MCF 10A (cell line): Measurements from ENCODE around the gene CTSZ. TPM values are rescaled to one million over a fixed set of nuclear protein-coding genes. Genes with fewer than 3 reads are reported as not detected.
A peak's percentile ranks its signal among the peaks of the same experiment; 100 is the strongest.

Experiments used
- BruUV-seq: library from RNA; stranded (reverse); fragments of 400-500 nt; replicated peaks from 2 replicates; lab custom pipeline; 2021; lab: Mats Ljungman, UMichigan
- CTCF ChIA-PET: fragments of 300-600 bp; sonication (Branson Sonifier 250); formaldehyde crosslinking; extraction: SDS; loops from one replicate; lab custom pipeline; 2021; ENCODE audit warnings: antibody characterized with exemption, inconsistent platforms; lab: Yijun Ruan, JAX
- POLR2A ChIA-PET: fragments of 300-600, 350-650 bp; sonication (Branson Sonifier 250); formaldehyde crosslinking; extraction: SDS; loops from one replicate; lab custom pipeline; 2020; ENCODE audit warnings: antibody characterized with exemption, inconsistent platforms; lab: Yijun Ruan, JAX
- DNase-seq: peaks from one replicate; pipeline ENCODE4 v3.0.0-alpha.2; 2018; ENCODE audit not compliant: unreplicated experiment
- H3K27ac Mint-ChIP-seq: one replicate; pipeline ENCODE4 v1.8.0; 2022; ENCODE audit warnings: mild to moderate bottlenecking, low read depth, mixed read lengths; ENCODE audit not compliant: unreplicated experiment
- H3K27me3 Mint-ChIP-seq: one replicate; pipeline ENCODE4 v1.8.0; 2022; ENCODE audit warnings: mixed read lengths; ENCODE audit not compliant: insufficient read depth, unreplicated experiment
- H3K36me3 Mint-ChIP-seq: one replicate; pipeline ENCODE4 v1.8.0; 2022; ENCODE audit warnings: mild to moderate bottlenecking, moderate library complexity, mixed read lengths; ENCODE audit not compliant: insufficient read depth, unreplicated experiment
- H3K4me1 Mint-ChIP-seq: one replicate; pipeline ENCODE4 v1.8.0; 2022; ENCODE audit warnings: mixed read lengths; ENCODE audit not compliant: insufficient read depth, unreplicated experiment
- H3K4me3 Mint-ChIP-seq: one replicate; pipeline ENCODE4 v1.8.0; 2022; ENCODE audit warnings: mild to moderate bottlenecking, moderate library complexity, mixed read lengths; ENCODE audit not compliant: unreplicated experiment
- H3K9me3 Mint-ChIP-seq: one replicate; pipeline ENCODE4 v1.8.0; 2022; ENCODE audit warnings: mixed read lengths; ENCODE audit not compliant: unreplicated experiment
- CTCF ChIP-seq: fragments of 200-600 bp; IDR thresholded peaks from one replicate; pipeline ENCODE4 v1.8.0; 2022; ENCODE audit warnings: antibody characterized with exemption, mild to moderate bottlenecking; ENCODE audit not compliant: unreplicated experiment
- intact Hi-C: fragments of 100-400 bp; cut with micrococcal nuclease; formaldehyde crosslinking; loops from 2 replicates; pipeline ENCODE4 v1.14.1; 2022
- total RNA-seq: library from RNA; stranded (reverse); gene quantifications from 2 replicates; pipeline ENCODE4 v1.2.3, GENCODE V29; 2022

The CTSZ gene
- total RNA-seq, 1 experiment from 2014 or later = 96.6 TPM

DNA sequence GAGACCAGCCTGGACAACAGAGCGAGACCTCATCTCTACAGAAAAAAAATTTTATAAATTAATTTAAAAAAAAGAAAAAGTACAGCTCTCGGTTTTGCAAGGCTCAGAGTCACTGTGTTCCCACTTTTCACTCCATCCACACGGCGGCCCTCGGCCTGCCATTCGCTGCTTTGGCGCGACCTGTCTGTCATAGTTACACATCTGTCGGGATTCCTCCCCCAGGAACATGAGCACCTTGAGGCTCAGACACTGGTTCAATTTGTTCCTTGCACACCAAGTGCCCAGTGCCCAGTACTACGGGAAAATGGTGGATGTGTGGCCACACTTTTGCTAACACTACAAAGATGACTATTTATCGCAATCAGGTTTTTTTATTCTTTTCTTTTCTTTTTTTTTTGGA, 8.4 kb downstream of the CTSZ start:
- Mint-ChIP-seq H3K4me1 (peaks cover 14% of the 10 kb centered on the region), H3K4me3 (no peak overlapping the region), H3K27me3 (no peaks in the 10 kb centered on the region), H3K36me3 (peaks cover 82% of the 10 kb centered on the region), H3K27ac (no peak overlapping the region), H3K9me3 (no peaks in the 10 kb centered on the region)
- no TSS peak for BruUV-seq
- no peak for DNase-seq
- ChIA-PET POLR2A (interaction anchor here (1.0 to 3.1 kb wide), 3 partner anchors 9 to 65 kb away, joined by 3 to 12 read pairs (median 4); no protein-coding TSS in a partner anchor), CTCF (interaction anchor here (0.6 kb wide), 1 partner anchor 8 kb away, joined by 3 read pairs; no protein-coding TSS in a partner anchor)
- no peak for TF ChIP-seq CTCF
- intact Hi-C loops = no loop called here

DNA sequence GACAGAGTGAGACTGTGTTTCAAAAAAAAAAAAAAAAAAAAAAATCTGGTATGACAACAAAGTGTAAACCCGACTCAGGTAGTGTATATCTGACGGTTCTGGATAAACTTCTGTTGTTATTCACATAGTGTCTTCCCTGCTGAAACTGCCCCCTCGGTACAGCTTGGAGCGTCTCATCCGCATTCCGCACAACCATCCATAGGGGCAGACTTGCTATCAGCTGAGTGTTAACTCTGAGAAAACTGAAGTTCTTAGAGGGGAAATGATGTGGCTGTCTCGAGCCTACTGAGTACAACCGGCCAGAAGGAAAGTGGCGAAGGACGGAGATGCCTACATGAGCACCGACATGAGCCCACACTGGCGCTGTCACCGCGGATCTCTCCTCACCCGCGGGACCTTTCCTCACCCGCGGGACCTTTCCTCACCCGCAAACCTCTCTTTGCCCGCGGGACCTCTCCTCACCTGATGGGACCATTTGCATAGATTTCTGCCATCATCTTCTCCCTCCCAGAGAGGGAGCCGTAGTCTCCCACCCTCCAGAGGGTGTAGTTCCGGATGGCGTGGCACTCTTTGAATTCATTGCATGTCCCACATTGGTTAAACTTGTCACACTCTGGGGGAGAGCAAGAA, 9.8 kb downstream of the CTSZ start:
- ChIA-PET POLR2A (interaction anchor here (1.1 kb wide), 1 partner anchor 15 kb away, joined by 4 read pairs; no protein-coding TSS in a partner anchor), CTCF (interaction anchor here (0.7 to 1.8 kb wide), 2 partner anchors 13 to 764 kb away, joined by 3 read pairs; no protein-coding TSS in a partner anchor)
- Mint-ChIP-seq H3K27me3 (no peaks in the 10 kb centered on the region), H3K4me1 (no peaks in the 10 kb centered on the region), H3K27ac (no peak overlapping the region), H3K36me3 (peaks cover 86% of the 10 kb centered on the region), H3K4me3 (no peak overlapping the region), H3K9me3 (no peaks in the 10 kb centered on the region)
- no peak for DNase-seq
- TF ChIP-seq CTCF = no peak
- intact Hi-C loops = no loop called here
- no TSS peak for BruUV-seq

DNA sequence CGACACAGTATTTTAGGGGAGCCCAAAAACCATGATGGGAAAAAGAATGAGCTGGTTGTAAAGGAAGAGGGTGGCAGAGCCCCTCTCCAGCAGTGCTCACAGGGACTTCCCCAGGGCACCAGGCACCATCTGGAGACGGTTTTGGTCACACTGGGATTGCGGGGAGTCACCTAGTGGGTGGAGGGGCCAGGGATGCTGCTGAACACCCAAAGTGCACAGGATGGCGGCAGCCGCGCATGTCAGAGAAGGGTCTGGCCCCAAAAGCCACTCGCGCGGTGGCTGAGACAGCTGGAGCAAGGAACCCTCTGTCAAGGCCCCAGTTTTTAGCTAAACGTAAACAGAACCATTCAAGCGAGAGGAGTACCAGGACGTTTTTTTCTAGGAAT, 10.8 kb downstream of the CTSZ start:
- Mint-ChIP-seq H3K4me3 (no peak overlapping the region), H3K27me3 (no peaks in the 10 kb centered on the region), H3K27ac (no peak overlapping the region), H3K9me3 (no peaks in the 10 kb centered on the region), H3K4me1 (no peaks in the 10 kb centered on the region), H3K36me3 (peaks cover 86% of the 10 kb centered on the region)
- POLR2A ChIA-PET = interaction anchor here (1.1 kb wide), 1 partner anchor 14 kb away, joined by 4 read pairs; no protein-coding TSS in a partner anchor
- intact Hi-C loops = no loop called here
- CTCF ChIA-PET = interaction anchor here (1.0 to 1.8 kb wide), 2 partner anchors 14 to 228 kb away, joined by 3 read pairs; no protein-coding TSS in a partner anchor
- BruUV-seq = no TSS peak
- TF ChIP-seq CTCF = no peak
- no peak for DNase-seq

DNA sequence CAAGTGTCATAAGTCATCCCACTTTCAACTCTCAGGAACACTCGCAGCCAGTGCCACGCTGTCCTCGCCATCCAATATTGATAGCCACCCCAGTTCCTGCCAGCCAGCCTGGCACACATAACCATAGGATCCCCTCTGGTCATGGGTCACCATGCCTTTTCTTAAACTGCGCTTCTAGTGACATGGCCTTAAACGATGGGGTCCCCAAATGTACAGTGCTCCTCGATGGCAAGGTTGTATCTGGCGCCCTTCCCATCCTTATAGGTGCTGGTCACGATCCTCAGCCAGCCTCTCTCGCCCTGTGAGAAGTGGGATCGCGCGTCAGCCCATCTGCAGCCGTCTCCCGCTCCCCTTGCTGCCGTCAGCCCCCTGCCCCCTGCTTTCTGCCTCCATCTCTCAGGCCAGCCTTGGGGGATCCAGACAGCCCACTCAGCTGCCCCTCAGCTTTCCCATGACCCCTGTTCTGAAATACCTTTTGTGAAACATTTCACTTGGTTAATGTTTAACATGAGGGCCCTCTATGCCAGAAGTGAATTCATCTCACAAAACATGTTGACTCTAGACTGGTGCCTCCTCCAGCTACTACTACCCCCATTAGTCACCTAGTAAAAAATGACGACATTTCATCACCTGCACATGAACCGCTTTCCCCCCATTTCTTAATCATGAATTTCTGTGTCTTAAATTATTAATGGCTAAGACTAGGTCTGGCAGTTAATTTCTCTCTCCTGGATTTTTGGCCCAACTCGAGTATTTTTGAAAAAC, 11.4 kb downstream of the CTSZ start:
- POLR2A ChIA-PET = interaction anchor here (1.1 kb wide), 1 partner anchor 14 kb away, joined by 4 read pairs; no protein-coding TSS in a partner anchor
- BruUV-seq = TSS peak; percentile 89
- Mint-ChIP-seq H3K27ac (no peak overlapping the region), H3K27me3 (no peaks in the 10 kb centered on the region), H3K4me3 (no peak overlapping the region), H3K4me1 (no peaks in the 10 kb centered on the region), H3K9me3 (no peaks in the 10 kb centered on the region), H3K36me3 (peaks cover 87% of the 10 kb centered on the region)
- DNase-seq = no peak
- intact Hi-C loops = no loop called here
- TF ChIP-seq CTCF = no peak
- CTCF ChIA-PET = interaction anchor here (1.0 to 1.8 kb wide), 2 partner anchors 15 to 228 kb away, joined by 3 read pairs; no protein-coding TSS in a partner anchor
